Stimulated activated CD4-positive, alpha-beta T cell treated with anti-CD3 and anti-CD28 coated beads, Interleukin-4, amount 100 ng/mL, for 4 hours (primary cell): ENCODE data around the gene SAA4.
"Not testable (repeated sequence)": the region's sequence is repeated elsewhere in the genome, so short reads cannot be mapped to it uniquely, and the experiment has no call there.

ENCODE experiments used
- DNase-seq, 2 experiments: peaks; one replicate each; pipeline ENCODE4 v3.0.0-alpha.2; 2020

Gene SAA4, protein sequence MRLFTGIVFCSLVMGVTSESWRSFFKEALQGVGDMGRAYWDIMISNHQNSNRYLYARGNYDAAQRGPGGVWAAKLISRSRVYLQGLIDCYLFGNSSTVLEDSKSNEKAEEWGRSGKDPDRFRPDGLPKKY

GRCh38 chr11:18236664-18237356 is at the start of gene SAA4:
Gene SAA4, minus strand, starts transcription at chr11:18236802. Its CDS starts 876 bp downstream, at chr11:18235926.
- DNase-seq, result no peak

GRCh38 chr11:18285841-18286240 is 49.2 kb upstream of the SAA4 start:
- DNase-seq, result no peak

DNA sequence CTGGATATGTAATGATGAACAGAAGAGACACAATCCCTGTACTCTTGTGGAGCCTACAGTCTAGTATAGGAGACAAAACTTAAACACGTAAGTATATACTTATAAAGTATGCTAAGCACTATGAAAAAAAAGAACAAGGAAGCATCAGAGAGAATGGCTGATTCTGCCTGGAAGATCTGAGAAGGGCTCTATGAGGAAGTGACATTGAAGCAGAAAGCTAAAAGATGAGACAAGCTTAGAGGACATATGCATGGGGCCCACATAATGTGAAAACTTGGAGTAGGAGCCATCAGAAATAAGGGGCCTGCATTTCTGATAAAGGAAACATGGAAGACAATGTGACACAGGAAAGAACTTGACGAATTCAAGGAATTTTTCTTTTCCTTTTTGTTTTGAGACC is 46.0 kb upstream of the SAA4 start:
- no peak for DNase-seq

DNA sequence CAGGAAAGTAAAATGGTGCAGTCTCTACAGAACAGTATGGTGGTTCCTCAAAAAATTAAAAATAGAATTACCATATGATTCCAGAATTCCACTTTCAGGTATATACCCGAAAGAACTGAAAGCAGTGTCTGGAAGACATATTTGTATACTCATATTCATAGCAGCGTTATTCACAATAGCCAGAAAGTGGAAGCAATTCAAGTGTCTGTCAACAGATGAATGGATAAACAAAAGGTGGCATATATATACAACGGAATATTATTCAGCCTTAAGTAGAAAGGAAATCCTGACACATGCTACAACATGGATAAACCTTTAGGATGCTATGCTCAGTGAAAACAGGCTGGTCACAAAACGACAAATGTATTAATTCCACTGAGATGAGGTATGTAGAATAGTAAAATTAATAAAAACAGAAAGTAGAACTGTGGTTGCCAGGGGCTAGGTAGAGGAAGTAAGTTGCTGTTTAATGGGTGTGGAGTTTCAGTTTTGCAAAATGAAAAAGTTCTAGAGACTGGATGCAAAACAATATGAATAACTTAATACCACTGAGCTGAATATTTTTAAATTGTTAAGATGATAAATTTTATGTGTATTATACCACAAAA is 43.9 kb upstream of the SAA4 start:
- DNase-seq, result no peak

DNA sequence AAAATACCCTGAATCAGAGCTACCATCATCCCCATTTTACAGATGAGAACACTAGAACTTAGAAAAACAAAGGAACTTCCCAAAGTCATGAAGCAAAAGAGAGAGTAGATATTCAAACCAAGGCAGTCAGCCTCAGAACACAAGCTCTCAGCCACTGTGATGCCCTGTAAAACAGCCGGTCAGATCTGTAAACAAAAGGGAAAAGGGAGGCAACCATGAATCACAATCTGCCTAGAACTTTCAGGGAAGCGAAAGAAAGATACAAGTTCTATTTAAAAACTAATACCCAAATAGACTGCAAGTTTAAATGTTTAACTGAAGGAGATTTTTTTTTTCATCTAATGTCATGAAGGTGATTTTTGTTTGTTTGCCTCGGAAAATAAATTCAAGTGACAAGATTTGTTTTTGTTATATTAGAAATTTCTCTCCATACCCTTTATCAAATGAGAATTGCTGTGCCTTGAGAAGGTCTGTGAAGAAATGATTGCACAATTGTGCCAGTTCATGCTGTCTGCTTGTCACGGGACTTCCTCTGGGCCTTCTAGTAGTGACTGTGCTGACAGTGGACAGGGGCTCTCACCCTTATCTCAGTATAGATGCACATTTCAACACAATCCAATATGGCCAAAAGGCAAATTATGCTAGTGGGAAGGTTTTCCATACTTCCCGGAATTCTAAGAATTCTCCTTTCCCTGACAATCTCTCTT is 41.1 kb upstream of the SAA4 start:
- DNase-seq, result no peak

DNA sequence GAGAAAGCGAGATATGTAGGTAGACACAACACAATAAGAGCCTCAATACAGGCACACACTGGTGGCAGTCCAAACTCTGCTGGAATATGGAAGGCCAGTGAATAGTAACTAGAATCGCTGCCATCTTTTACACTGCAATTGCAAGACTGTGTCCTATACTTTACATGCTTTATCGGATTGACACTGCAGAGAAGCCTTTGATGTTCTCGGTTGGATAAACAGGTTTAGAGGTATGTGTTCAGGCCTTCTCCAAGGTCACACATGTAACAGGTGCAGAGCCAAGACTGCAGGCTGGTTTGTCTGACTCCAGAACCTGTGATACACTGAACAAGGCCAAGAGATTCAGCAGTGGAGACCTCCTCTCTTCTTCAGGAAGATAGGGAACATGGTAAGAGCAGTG is 34.6 kb upstream of the SAA4 start:
- no peak for DNase-seq

DNA sequence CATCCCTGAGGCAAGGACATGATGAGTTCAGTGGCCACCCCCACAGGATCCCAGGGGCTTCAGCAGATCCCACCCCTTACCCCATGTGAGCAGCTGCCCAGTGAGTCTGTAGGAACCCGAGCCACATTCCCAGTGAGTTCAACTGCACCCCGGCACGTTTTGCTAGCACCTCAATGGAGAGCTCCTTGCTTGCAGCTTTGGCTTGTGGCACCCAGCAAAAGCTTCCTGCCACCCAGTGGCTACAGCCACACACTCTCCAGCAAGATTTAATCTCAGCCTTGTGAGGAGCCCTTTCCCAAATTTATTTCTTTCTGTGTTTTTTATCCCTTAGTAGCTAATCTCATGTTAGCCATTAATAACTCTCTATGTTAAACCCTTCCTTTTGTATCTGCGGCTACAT is 33.5 kb upstream of the SAA4 start:
- no peak for DNase-seq

DNA sequence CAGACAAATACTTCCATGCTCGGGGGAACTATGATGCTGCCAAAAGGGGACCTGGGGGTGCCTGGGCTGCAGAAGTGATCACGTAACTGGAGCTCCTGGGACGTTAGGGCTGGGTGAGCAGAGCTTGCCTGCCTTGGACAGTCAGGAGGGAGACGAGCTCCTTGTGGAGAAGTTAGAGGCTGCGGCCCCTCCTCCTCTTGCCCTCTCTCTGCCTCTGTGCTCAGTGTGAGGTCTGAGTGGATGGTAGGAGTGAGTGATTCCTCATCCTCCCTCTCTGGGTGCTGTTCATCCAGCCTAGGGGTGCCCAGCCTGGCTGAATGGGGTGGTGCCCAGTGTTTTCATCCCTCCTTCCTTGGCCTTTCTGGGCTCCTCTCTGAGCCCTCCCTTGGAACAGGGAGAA is 32.6 kb upstream of the SAA4 start:
- DNase-seq, result not testable (repeated sequence)

DNA sequence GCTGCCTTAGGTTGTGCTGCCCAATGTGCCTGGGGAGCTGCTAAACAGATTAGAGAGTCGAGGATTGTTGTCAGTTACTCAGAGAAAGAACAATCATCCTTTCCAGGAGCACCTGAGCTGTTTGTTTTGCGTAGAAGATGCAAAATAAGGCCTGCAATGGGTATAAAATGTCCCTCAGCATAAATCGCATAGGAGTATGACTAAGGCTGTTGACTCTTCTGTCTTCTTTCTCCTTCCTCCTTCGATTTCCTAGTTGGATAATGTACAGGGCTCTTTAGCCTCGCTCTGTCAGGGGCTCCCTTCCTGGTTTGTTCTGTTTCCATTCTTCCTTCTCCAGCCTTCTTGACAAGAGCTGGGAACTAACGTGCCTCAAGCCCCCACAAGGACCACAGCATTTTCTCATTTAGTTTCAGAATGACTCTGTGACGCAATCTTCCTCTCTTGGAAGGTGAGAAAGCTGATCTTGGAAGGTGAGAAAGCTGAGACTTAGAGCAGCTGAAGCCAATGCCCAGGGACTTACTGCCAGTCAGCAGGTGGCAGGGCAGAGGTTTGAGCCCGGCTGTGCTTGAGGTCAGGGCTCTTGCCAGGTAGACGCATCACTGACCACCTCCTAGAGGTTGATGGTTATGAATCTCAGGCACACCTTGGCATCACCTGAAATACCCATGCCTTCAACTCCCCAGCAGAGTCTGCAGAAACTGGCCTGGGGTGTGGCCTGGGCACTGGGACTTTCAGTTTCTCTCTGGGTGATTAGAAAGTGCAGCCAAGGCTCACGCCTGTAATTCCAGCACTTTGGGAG is 30.9 kb upstream of the SAA4 start:
- not testable (repeated sequence) for DNase-seq

GRCh38 chr11:18265949-18266348 is 29.3 kb upstream of the SAA4 start, which contains the start of gene SAA1:
Gene SAA1, plus strand, starts transcription at chr11:18266264. Its CDS starts 624 bp downstream, at chr11:18266888.
- DNase-seq, result no peak

DNA sequence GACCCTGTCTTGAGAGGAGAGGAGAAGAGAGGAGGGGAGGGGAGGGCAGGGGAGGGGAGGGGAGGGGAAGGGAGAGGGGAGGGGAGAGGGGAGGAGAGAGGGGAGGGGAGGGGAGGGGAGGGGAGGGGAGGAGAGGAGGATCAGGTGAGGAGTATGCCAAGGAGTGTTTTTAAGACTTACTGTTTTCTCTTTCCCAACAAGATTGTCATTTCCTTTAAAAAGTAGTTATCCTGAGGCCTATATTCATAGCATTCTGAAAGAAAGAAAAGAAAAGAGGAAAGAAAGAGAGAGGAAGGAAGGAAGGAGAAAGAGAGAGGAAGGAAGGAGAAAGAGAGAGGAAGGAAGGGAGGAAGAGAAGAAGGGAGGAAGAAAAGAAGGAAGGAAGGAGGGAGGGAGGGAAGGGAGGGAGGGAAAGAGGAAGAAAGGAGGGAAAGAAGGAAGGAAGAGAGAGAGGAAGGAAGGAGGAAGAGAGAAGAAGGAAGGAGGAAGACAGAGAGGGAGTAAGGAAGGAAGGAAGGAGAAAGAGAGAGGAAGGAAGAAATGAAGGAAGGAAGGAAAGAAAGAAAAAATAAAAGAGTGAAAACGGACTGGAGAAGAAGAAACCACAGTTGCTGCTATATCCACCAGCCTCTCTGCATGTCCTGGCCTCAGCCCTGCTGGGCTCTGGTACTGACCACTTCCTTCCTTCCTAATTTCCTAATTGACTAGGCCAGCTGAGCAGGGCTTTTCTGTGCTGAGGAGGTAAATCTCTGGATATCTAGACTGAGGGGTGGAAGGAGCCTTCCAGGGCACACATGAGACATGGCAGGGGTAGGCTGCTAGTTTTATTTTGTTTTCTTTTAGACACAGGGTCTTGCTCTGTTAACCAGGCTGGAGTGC is 28.3 kb upstream of the SAA4 start:
- DNase-seq, result no peak

GRCh38 chr11:18264035-18264434 is 27.4 kb upstream of the SAA4 start:
- no peak for DNase-seq

GRCh38 chr11:18262681-18263350 is 26.2 kb upstream of the SAA4 start:
- DNase-seq, result not testable (repeated sequence)

- no peak for DNase-seq
These were observed 25.1 kb upstream of the SAA4 start for GRCh38 chr11:18261721-18262120.

GRCh38 chr11:18259259-18259658 is 22.7 kb upstream of the SAA4 start:
- DNase-seq, result no peak

DNA sequence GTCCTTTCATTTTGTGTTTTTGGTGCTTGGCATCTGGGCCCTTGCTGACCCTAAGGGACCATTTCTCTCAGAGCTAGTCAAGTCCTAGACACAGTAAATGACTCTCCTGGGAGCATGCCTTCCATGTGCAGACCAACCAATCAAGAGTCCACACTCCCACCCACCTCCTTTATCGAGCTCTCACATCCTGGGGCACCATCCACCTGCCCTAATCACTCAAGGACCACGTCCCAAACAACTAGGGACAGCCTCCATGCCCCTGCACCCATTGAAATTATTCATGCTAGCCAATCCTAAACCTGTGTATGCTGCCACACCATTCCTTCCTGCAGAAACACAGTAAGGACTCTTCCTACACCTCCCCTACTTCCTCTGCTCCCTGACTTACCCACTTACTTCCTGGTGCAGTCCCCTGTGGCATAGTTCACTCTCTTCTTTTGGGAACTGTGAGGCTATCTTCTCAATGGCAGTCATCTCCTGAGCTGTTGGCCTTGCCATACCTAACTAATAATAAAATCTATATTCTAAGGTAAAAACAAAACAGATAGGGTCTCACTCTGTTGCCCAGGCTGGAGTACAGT is 18.3 kb upstream of the SAA4 start:
- no peak for DNase-seq

GRCh38 chr11:18253778-18254338 is 17.3 kb upstream of the SAA4 start:
- no peak for DNase-seq

DNA sequence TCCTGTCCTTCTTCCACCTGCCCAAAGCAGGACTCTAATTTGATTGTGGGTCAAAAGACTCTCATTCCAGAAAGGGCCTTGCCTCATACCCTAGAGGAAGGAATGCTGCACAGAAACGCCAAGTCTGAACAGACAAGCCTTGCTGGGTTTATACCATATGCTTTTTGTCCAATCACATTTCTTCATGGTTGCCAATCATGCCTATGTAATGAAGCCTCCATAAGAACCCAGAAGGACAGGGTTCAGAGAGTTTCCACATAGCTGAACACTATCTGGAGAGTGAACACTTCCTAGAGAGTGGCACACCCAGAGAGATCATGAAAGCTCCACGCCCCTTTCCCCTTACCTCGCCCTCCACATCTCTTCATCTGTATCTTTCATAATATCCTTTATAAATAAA is 16.6 kb upstream of the SAA4 start:
- DNase-seq, result no peak

- DNase-seq, result no peak
These were observed 12.0 kb upstream of the SAA4 start, which contains the start of gene SAA2 for GRCh38 chr11:18248561-18248960. Gene SAA2, minus strand, starts transcription at chr11:18248668. Its CDS starts 657 bp downstream, at chr11:18248011.

- not testable (repeated sequence) for DNase-seq
These were observed 10.6 kb upstream of the SAA4 start for GRCh38 chr11:18247191-18247581.
